HG02943 (cell line): Measurements from ENCODE around the gene FEN1.

ENCODE experiments used
- ATAC-seq: cut with Tn5 transposase; IDR thresholded peaks from one replicate; pipeline ENCODE4 v1.9.1; 2021; ENCODE audit warnings: mild to moderate bottlenecking, low read depth, moderate library complexity; ENCODE audit not compliant: unreplicated experiment

The FEN1 gene

GRCh38 chr11:61756452-61757212 lies 36.1 kb upstream of the FEN1 start:
- peak; percentile 45 for ATAC-seq

- no peak for ATAC-seq
These were observed 35.4 kb upstream of the FEN1 start for GRCh38 chr11:61757213-61757862.

DNA sequence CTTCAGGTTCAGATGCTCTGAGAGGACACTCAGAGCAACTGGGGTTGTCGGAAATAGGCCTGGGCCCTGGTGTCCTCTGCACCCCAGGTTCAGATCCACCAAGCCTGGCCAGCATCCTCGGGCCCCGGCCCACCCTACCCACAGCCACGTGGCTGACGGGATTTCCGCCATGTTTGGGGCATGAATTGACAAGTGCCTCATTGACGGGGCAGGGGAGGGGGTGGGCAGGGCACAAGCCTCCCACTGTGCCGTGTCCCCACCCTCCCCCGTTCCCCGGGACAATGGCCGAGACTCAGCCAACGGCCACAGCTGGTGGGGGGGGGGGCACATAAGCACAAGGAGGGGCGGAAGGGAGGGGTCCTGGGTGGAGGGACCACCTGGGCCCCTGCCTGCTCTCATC lies 31.8 kb upstream of the FEN1 start:
- ATAC-seq = no peak

GRCh38 chr11:61761440-61762222 lies 31.1 kb upstream of the FEN1 start:
- no peak for ATAC-seq

DNA sequence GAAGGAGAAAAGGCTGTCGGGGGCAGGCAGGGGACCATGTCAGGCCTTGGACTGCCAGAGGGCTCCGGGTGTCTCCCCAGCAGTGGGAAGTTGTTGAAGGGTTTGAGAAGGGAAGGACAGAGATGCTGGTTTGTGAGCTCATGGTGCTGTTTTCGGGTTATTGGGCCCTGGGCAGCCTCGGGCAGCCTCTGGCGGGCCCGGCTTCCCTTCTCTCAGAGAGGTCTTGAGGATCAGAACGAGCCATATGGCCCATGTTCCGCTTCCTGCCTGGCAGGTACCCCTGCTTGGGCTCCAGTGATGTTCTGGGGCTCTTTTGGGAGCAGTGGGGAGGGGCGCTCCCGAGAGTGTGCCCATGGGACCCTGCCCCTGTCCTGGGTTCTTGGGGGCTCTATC lies 30.5 kb upstream of the FEN1 start:
- ATAC-seq = no peak

GRCh38 chr11:61762798-61763197 lies 29.9 kb upstream of the FEN1 start:
- no peak for ATAC-seq

GRCh38 chr11:61763930-61764605 lies 28.6 kb upstream of the FEN1 start:
- ATAC-seq = no peak

GRCh38 chr11:61764606-61765260 lies 28.0 kb upstream of the FEN1 start:
- no peak for ATAC-seq

- no peak for ATAC-seq
These were observed 27.0 kb upstream of the FEN1 start for GRCh38 chr11:61765550-61766253.

DNA sequence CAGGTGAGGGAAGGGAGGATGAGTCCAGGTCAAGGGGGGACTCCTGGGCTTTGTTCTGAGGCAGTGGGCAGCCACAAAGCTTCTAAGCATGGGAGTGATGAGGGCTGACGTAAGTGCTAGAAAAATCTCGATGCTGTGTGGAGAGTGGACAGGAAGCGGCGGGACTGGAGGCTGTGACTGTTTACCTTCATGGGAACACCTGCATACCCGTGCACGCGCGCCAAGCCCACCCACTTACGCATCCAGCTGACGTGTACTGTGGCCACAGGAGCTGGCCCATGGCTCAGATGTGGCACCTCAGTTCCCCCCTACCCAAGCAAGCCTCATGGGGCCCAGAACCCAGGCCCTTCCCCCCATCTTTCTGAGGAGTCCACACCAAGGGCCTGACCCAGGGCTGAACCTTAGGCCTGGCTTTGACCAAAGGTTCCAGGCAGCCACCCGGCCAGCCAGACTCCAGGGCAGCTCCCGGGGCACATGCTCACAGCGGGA lies 26.3 kb upstream of the FEN1 start:
- no peak for ATAC-seq

- no peak for ATAC-seq
These were observed 24.2 kb upstream of the FEN1 start for GRCh38 chr11:61768376-61769076.

DNA sequence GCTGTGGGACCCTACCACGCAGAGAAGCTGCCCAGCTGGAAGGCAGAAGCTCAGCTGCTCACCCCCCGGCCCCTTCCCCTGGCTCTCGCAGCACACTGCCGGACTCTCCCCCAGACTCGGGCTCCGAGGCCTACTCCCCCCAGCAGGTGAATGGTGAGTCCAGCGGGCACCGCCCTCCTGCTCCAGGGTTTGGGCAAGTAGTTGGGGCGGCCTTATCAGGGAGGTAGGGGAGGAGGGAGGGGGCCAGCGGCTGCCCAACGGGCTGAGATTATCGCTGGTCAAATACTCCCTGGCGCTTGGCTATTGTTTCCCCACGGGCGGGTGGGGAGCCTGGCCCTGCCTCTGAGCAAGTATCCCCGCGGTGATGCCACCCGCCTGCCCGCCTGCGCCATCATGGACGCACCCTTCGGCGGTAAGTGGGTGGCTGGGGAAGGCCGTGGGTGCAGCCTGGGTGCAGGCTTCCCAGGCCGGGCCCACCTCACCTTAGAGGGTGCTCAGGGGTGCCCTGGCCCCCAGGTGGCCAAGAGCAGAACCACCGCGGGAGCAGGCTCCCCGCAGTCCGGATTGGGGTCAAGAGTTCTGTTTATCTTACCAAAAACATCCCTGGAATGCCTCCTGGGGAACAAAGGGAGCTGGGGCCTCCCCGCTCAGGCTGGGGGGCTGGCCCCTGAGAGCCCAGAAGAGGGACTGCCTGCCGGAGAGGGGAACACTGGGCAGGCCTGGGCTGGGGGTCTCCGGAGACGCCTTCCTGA lies 23.4 kb upstream of the FEN1 start:
- no peak for ATAC-seq

GRCh38 chr11:61769946-61770683 lies 22.6 kb upstream of the FEN1 start:
- ATAC-seq = no peak

GRCh38 chr11:61771195-61771894 lies 21.4 kb upstream of the FEN1 start:
- no peak for ATAC-seq

GRCh38 chr11:61771985-61772455 lies 20.7 kb upstream of the FEN1 start:
- no peak for ATAC-seq

- ATAC-seq = no peak
These were observed 19.4 kb upstream of the FEN1 start for GRCh38 chr11:61773356-61773755.

DNA sequence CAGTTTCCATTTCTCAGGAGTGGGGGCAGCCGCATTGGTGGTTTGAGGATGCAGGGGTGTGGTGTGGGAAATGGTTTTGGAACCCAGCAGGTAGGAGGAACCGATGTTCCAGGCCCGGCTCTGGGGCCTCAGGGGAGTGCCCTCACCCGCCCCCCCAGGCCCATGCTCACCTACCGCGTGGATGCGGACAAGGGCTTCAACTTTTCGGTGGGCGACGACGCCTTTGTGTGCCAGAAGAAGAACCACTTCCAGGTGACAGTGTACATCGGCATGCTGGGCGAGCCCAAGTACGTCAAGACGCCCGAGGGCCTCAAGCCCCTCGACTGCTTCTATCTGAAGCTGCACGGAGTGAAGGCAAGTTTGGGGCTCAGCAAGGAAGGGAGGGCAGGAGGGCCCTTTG lies 18.9 kb upstream of the FEN1 start:
- no peak for ATAC-seq
